ENCODE data around the gene DHRS3. TPM values are rescaled to one million over a fixed set of nuclear protein-coding genes. Genes with fewer than 3 reads are reported as not detected.
A peak's percentile ranks its signal among the peaks of the same experiment; 100 is the strongest.

DHRS3 gene
- total RNA-seq, 1 donor from 2014 or later = 111 TPM

GRCh38 chr1:12609469-12610003 is 8.5 kb downstream of the DHRS3 start:
- H3K36me3 ChIP-seq = peaks cover 0 to 4% of the 10 kb centered on the region in 2 donors
- no peak for DNase-seq (ENCODE audit: extremely low spot score in 2 of 2)
- intact Hi-C loops (cut with DNase I) = loop anchor here (10.0 kb wide), 2 partner anchors 125 to 295 kb away; no protein-coding TSS in a partner anchor
- H3K27ac ChIP-seq = no peak overlapping the region
- H3K9me3 ChIP-seq = no peaks in the 10 kb centered on the region
- no peak for TF ChIP-seq CTCF (IDR thresholded peaks at IDR 0.05)
- TF ChIP-seq POLR2AphosphoS5 (IDR thresholded peaks at IDR 0.05; ENCODE audit: insufficient read depth in 1 of 2, low read depth in 1 of 2) = no peak
- no peak for TF ChIP-seq POLR2A (IDR thresholded peaks at IDR 0.05)
- peaks cover 42% of the 10 kb centered on the region for H3K4me1 ChIP-seq
- no peak overlapping the region for H3K4me3 ChIP-seq
- H3K27me3 ChIP-seq = no peaks in the 10 kb centered on the region

GRCh38 chr1:12608311-12608957 is 9.6 kb downstream of the DHRS3 start:
- DNase-seq (ENCODE audit: extremely low spot score in 2 of 2) = no peak
- H3K4me3 ChIP-seq = no peak overlapping the region
- H3K9me3 ChIP-seq = no peaks in the 10 kb centered on the region
- peaks cover 42% of the 10 kb centered on the region for H3K4me1 ChIP-seq
- TF ChIP-seq POLR2A (IDR thresholded peaks at IDR 0.05) = no peak
- no peak overlapping the region for H3K27ac ChIP-seq
- intact Hi-C loops (cut with DNase I) = no loop called here
- peaks cover 0 to 4% of the 10 kb centered on the region in 2 donors for H3K36me3 ChIP-seq
- H3K27me3 ChIP-seq = no peaks in the 10 kb centered on the region

GRCh38 chr1:12607263-12607662 is 10.7 kb downstream of the DHRS3 start:
- no peak for DNase-seq (ENCODE audit: extremely low spot score in 2 of 2)
- TF ChIP-seq POLR2AphosphoS5 (IDR thresholded peaks at IDR 0.05; ENCODE audit: insufficient read depth in 1 of 2, low read depth in 1 of 2) (no peak), POLR2A (IDR thresholded peaks at IDR 0.05) (no peak), CTCF (IDR thresholded peaks at IDR 0.05) (no peak)
- intact Hi-C loops (cut with DNase I) = no loop called here
- H3K9me3 ChIP-seq = no peaks in the 10 kb centered on the region
- peaks cover 0 to 4% of the 10 kb centered on the region in 2 donors for H3K36me3 ChIP-seq
- no peaks in the 10 kb centered on the region for H3K27me3 ChIP-seq
- no peak overlapping the region for H3K4me3 ChIP-seq
- no peak overlapping the region for H3K27ac ChIP-seq
- H3K4me1 ChIP-seq = peaks cover 51% of the 10 kb centered on the region

DNA sequence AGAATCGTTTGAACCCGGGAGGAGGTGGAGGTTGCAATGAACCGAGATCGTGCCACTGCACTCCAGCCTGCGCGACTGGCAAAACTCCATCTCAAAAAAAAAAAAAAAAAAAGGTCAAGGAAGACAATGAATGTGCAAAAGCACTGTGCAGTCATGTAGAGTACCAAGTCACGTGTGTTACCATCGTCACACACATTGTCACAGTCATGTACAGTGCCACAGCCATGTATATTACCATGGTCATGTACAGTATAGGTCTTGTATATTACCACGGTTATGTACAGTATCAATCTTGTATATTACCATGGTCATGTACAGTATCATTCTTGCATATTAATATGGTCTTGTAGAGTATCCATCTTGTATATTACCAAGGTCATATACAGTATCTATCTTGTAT is 13.0 kb downstream of the DHRS3 start:
- TF ChIP-seq POLR2A (IDR thresholded peaks at IDR 0.05) (no peak), POLR2AphosphoS5 (IDR thresholded peaks at IDR 0.05; ENCODE audit: insufficient read depth in 1 of 2, low read depth in 1 of 2) (no peak), CTCF (IDR thresholded peaks at IDR 0.05) (no peak)
- intact Hi-C loops (cut with DNase I) = no loop called here
- H3K9me3 ChIP-seq = no peaks in the 10 kb centered on the region
- DNase-seq (ENCODE audit: extremely low spot score in 2 of 2) = no peak
- H3K27ac ChIP-seq = peak overlapping the region; percentile 21
- no peak overlapping the region for H3K4me3 ChIP-seq
- H3K36me3 ChIP-seq = peaks cover 0 to 4% of the 10 kb centered on the region in 2 donors
- peaks cover 62% of the 10 kb centered on the region for H3K4me1 ChIP-seq
- H3K27me3 ChIP-seq = no peaks in the 10 kb centered on the region

DNA sequence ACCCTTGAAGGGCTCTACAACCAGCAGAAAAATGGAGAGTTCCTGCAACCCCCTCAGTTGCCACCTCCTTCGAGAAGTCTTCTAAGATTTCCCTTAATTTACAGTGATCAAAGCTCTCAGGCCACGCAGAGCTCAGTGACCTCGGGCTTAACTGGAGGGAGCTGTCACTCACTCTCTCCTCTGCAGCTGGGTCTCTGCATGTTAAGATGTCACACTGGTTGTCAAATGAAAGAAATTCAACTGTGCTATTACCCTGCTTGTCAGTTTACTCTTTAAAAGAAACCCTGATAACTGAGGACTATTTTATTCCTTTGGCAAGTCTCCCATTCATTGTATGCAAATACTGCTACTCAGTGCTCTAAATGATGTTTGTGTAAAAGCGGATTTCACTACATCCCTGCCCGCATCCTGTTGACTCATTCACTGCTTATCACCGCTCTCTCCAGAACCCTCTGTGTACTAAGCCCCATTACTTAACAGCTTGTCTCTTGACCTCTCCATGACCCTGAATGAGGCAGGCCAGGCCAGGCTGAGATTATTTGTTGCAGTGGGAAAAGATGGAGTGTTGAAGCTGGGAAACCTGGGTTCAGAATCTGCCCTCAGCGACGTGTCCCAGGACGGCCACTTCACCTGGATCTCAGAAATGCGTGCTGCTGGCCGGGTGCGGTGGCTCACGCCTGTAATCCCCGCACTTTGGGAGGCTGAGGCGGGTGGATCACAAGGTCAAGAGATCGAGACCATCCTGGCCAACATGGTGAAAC is 13.7 kb downstream of the DHRS3 start:
- no peaks in the 10 kb centered on the region for H3K27me3 ChIP-seq
- H3K36me3 ChIP-seq = peaks cover 0 to 4% of the 10 kb centered on the region in 2 donors
- DNase-seq (ENCODE audit: extremely low spot score in 2 of 2) = no peak
- TF ChIP-seq CTCF (IDR thresholded peaks at IDR 0.05) (no peak), POLR2AphosphoS5 (IDR thresholded peaks at IDR 0.05; ENCODE audit: insufficient read depth in 1 of 2, low read depth in 1 of 2) (peak; percentile 24 to 78)
- H3K27ac ChIP-seq = peak overlapping the region; percentile 80
- peaks cover 67% of the 10 kb centered on the region for H3K4me1 ChIP-seq
- intact Hi-C loops (cut with DNase I) = no loop called here
- H3K9me3 ChIP-seq = no peaks in the 10 kb centered on the region
- H3K4me3 ChIP-seq = no peak overlapping the region

Data from vagina (tissue), 2 donors.